Common myeloid progenitor, CD34-positive (primary cell): ENCODE measurements around the gene PFDN5.
A peak's percentile ranks its signal among the peaks of the same experiment; 100 is the strongest.

ENCODE experiments used
- CTCF ChIA-PET: fragments of 350-600 bp; sonication (Branson Sonifier 250); formaldehyde crosslinking; loops from one replicate; lab custom pipeline; 2021; ENCODE audit warnings: antibody characterized with exemption; lab: Charles Lee
- POLR2A ChIA-PET: fragments of 350-600 bp; sonication (Branson Sonifier 250); formaldehyde crosslinking; loops from one replicate; lab custom pipeline; 2021; ENCODE audit warnings: antibody characterized with exemption; lab: Charles Lee
- DNase-seq, 3 donors: peaks; one replicate each; pipeline versions ENCODE4 v3.0.0 to v3.0.0-alpha.2; 2013
- H3K27ac ChIP-seq, 2 experiments: 1 replicate in 1 of 2; 2 replicates in 1 of 2; pipeline ENCODE4 v1.7.0; 2013; ENCODE audit warnings: inconsistent platforms in 2 of 2, low read length in 2 of 2, mild to moderate bottlenecking in 2 of 2, low read depth in 1 of 2, moderate library complexity in 1 of 2; ENCODE audit not compliant: severe bottlenecking in 2 of 2, insufficient read depth in 1 of 2, poor library complexity in 1 of 2
- H3K27me3 ChIP-seq, 5 experiments: replicated peaks in 2 of 5; 1 replicate in 3 of 5; 2 replicates in 2 of 5; pipeline versions ENCODE4 v1.6.1 to v1.7.0; 2013; ENCODE audit warnings: low read length in 4 of 5, mild to moderate bottlenecking in 2 of 5, moderate library complexity in 2 of 5, inconsistent platforms in 1 of 5; ENCODE audit not compliant: insufficient read depth in 5 of 5, control insufficient read depth in 4 of 5
- H3K36me3 ChIP-seq, 4 experiments: 1 replicate in 2 of 4; 2 replicates in 2 of 4; pipeline versions ENCODE4 v1.6.1 to v1.7.0; 2013; ENCODE audit warnings: low read length in 3 of 4, control low read depth in 1 of 4, mild to moderate bottlenecking in 1 of 4; ENCODE audit not compliant: control insufficient read depth in 4 of 4, insufficient read depth in 4 of 4
- H3K4me1 ChIP-seq, 4 experiments: 1 replicate in 3 of 4; 2 replicates in 1 of 4; pipeline versions ENCODE4 v1.6.1 to v1.7.1; 2013; ENCODE audit warnings: low read length in 3 of 4, mild to moderate bottlenecking in 3 of 4, control low read depth in 1 of 4, inconsistent platforms in 1 of 4, moderate library complexity in 1 of 4; ENCODE audit not compliant: control insufficient read depth in 4 of 4, insufficient read depth in 4 of 4; ENCODE audit errors: control extremely low read depth in 1 of 4
- H3K4me3 ChIP-seq, 7 experiments: 1 replicate in 4 of 7; 2 replicates in 3 of 7; pipeline versions ENCODE4 v1.5.1 to v1.7.0; 2013; ENCODE audit warnings: mild to moderate bottlenecking in 7 of 7, low read length in 6 of 7, moderate library complexity in 6 of 7, inconsistent platforms in 2 of 7, low read depth in 2 of 7, control low read depth in 1 of 7; ENCODE audit not compliant: insufficient read depth in 4 of 7, control insufficient read depth in 1 of 7; ENCODE audit errors: extremely low read depth in 1 of 7
- H3K9me3 ChIP-seq, 5 experiments: 1 replicate in 4 of 5; 2 replicates in 1 of 5; pipeline versions ENCODE4 v1.6.1 to v1.7.1; 2013; ENCODE audit warnings: low read length in 4 of 5, mild to moderate bottlenecking in 2 of 5, inconsistent platforms in 1 of 5, low read depth in 1 of 5, moderate library complexity in 1 of 5; ENCODE audit not compliant: control insufficient read depth in 4 of 5, insufficient read depth in 2 of 5; ENCODE audit errors: control extremely low read depth in 1 of 5
- WGBS: methylation state at CpG from one replicate; pipeline ENCODE4 v1.1.5; 2013; ENCODE audit not compliant: insufficient coverage; 5-methylcytosine and 5-hydroxymethylcytosine counted together

Gene PFDN5

DNA sequence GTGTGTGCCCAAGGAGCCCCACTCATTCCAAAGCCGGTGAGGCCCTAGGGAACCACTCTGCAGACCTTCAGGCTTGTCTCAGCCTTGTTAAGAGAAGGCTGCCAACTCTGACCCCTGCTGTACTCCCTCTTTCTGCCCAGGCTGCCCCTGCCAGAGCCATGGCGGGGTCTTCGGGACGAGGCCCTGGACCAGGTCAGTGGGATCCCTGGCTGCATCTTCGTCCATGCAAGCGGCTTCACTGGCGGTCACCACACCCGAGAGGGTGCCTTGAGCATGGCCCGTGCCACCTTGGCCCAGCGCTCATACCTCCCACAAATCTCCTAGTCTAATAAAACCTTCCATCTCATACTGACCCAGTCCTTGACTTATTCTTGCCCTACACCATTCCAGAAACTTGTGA, 11.5 kb downstream of the PFDN5 start:
- H3K27ac ChIP-seq: no peak overlapping the region
- CTCF ChIA-PET: no interaction called here
- no peak for DNase-seq
- H3K9me3 ChIP-seq: no peaks in the 10 kb centered on the region
- H3K27me3 ChIP-seq: no peaks in the 10 kb centered on the region
- POLR2A ChIA-PET: no interaction called here
- H3K4me1 ChIP-seq: no peaks in the 10 kb centered on the region
- no peak overlapping the region for H3K4me3 ChIP-seq
- H3K36me3 ChIP-seq: peaks cover 20 to 77% (median 61%) of the 10 kb centered on the region in 4 experiments
- 95% methylated on average over 9 of the region's 10 CpGs for WGBS

DNA sequence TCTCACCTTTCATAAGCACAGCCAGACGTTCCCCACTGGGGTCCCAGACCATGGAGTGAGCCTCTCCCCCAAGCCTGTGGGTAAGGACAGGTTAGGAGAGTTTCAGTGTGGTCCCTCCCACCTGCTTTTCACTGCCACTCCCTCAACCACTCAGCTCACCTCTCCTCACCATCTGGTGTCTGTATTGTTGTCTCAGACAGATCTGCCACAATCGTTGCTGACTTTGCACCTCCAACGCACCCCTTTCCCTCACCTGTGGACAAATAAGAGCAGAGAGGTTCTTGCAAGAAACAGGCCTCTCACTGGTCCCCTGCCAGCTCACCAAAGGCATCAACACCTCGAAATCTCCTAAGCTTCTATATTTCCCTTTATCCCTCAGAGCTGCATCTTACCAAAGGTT, 12.9 kb downstream of the PFDN5 start:
- Histone ChIP-seq H3K27ac (peak overlapping the region in 1 of 2 experiments; percentile 3), H3K27me3 (no peaks in the 10 kb centered on the region), H3K4me1 (no peaks in the 10 kb centered on the region), H3K4me3 (no peak overlapping the region), H3K9me3 (no peaks in the 10 kb centered on the region), H3K36me3 (peaks cover 15 to 65% (median 53%) of the 10 kb centered on the region in 4 experiments)
- WGBS: 97% methylated on average over 3 of the region's 4 CpGs
- no peak for DNase-seq
- ChIA-PET CTCF (interaction anchor here (0.6 to 4.8 kb wide), 4 partner anchors 9 to 91 kb away, joined by 3 to 40 read pairs (median 4); partner anchors contain the start of genes AAAS and MYG1), POLR2A (no interaction called here)

DNA sequence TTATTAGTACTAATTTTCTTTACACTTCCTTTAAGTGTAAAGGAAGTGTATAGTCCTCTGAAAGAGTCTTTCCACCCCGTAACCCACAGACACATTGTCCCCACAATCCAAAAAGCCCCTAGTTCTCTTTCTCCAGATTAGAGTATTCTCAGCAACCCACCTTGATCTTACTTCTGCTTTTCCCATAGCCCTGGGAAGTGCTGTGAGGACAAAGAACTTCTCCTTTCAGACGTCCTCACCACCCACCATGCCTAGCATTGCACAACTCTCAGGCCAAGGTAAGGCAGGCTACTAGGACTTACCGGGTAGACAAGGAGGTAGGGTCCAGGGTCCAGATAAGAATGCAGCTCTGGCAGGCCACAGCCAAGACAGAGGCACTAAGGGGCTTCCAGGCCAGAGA, 18.7 kb downstream of the PFDN5 start:
- H3K27ac ChIP-seq: peak overlapping the region in 1 of 2 experiments; percentile 43

DNA sequence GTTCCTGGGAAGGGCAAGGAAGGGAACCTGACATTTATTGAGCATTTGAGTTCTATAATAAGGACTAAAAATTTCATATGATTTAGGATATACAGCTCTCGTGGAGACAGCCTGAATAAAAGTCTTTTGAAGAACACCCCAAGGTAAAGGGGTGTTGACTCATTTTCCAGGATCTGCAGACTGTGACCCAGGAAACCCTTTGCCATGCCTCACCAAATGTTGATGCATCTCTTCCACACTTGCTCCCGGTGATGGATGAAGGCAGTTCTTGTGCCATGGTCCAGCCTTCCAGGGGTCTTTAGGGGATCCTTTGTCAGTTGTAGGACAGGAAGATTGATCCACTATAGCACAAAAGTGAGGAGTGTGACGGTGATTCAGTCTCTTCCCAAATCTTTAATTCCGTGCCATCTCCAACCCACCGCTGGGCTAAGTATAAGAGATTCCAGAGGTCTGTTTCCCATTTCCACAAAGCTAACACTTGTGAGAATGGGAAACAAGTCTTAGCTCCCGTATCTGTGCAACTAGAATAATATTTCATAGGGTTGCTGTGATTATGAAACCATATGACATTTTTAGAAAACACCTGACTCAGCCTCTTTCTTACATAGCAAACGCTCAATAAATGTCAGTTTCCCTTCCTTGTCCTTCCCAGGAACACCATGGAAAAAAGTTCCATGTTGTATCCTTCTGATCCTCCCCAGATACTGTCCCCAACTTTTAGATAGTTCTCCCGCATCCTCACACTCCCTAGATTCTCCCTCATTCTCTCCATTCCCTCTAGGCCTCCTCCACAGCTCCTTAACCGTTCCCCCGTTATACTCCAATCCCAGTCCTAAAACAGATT, 25.2 kb downstream of the PFDN5 start:
- peak overlapping the region in 1 of 2 experiments; percentile 85 for H3K27ac ChIP-seq
- no peaks in the 10 kb centered on the region for H3K9me3 ChIP-seq
- DNase-seq: no peak
- peak overlapping the region; percentile 71 to 97 (median 90) for H3K4me3 ChIP-seq
- H3K36me3 ChIP-seq: peaks cover 4 to 23% (median 18%) of the 10 kb centered on the region in 4 experiments
- H3K4me1 ChIP-seq: peaks cover 4 to 40% (median 31%) of the 10 kb centered on the region in 4 experiments
- no peaks in the 10 kb centered on the region for H3K27me3 ChIP-seq
- 50% methylated on average over 8 of the region's 10 CpGs for WGBS
- ChIA-PET CTCF (interaction anchor here (0.6 to 22.0 kb wide), 30 partner anchors 10 to 188 kb away, joined by 3 to 489 read pairs (median 5); partner anchors contain the start of genes ESPL1, MYG1, PFDN5 and TARBP2), POLR2A (interaction anchor here (0.8 to 1.9 kb wide), 5 partner anchors 15 to 180 kb away, joined by 3 to 8 read pairs (median 6); partner anchors contain the start of genes MYG1, PFDN5 and TARBP2)

More for the DNA sequence above, 18.7 kb downstream of the PFDN5 start:
- peaks cover 8 to 54% (median 47%) of the 10 kb centered on the region in 4 experiments for H3K36me3 ChIP-seq
- H3K9me3 ChIP-seq: no peaks in the 10 kb centered on the region
- POLR2A ChIA-PET: interaction anchor here (0.7 kb wide), 1 partner anchor 236 kb away, joined by 3 read pairs; no protein-coding TSS in a partner anchor
- H3K4me1 ChIP-seq: peaks cover 0 to 13% (median 6%) of the 10 kb centered on the region in 4 experiments
- 30% methylated on average over 2 of the region's 3 CpGs for WGBS
- no peaks in the 10 kb centered on the region for H3K27me3 ChIP-seq
- DNase-seq: peak; percentile 46 to 90 (median 86)
- H3K4me3 ChIP-seq: no peak overlapping the region
- CTCF ChIA-PET: interaction anchor here (1.3 to 2.5 kb wide), 3 partner anchors 10 to 20 kb away, joined by 4 to 10 read pairs (median 7); no protein-coding TSS in a partner anchor

DNA sequence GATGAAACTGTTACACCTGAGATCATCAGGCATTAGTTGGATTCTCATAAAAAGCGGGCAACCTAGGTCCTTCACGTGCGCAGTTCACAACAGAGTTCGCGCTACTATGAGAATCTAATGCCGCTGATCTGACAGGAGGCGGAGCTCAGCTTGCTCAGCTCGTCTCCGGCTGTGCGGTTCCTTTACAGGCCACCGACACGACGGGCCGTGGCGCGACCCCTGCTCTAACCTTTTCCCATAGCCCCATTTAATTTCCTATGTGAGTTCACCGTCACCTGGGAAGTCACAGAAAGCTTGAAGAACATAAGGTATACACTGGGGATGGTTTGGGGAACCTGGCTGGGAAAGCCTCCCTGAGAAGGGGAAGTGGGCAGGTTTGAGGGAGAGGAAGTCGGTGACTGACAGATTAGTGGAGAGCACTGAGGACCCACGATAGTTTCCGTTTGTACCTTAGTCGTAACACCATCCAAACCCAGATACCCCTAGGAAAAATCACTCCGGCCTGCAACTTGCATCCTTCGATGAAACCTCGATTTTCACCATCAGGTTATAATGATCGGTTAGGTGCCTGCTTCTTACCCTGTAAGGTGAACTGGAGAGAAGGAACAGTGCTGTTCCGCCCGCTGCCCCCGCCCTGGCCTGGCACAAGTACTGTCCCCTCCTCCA, 28.9 kb downstream of the PFDN5 start:
- ChIA-PET POLR2A (interaction anchor here (3.6 kb wide), 1 partner anchor 20 kb away, joined by 16 read pairs; no protein-coding TSS in a partner anchor), CTCF (interaction anchor here (0.8 to 22.0 kb wide), 21 partner anchors 11 to 188 kb away, joined by 3 to 489 read pairs (median 4); partner anchors contain the start of genes MYG1, PFDN5 and SP7)
- peak overlapping the region; percentile 40 to 79 (median 70) for H3K4me3 ChIP-seq
- DNase-seq: peak; percentile 65 to 80 (median 73)
- peaks cover 0 to 2% (median 1%) of the 10 kb centered on the region in 4 experiments for H3K36me3 ChIP-seq
- H3K4me1 ChIP-seq: peaks cover 4 to 52% (median 41%) of the 10 kb centered on the region in 4 experiments
- peak overlapping the region in 1 of 2 experiments; percentile 71 for H3K27ac ChIP-seq
- under 1% methylated on average over 18 of the region's 28 CpGs for WGBS
- peaks cover 0 to 2% (median 0%) of the 10 kb centered on the region in 5 experiments for H3K27me3 ChIP-seq
- no peaks in the 10 kb centered on the region for H3K9me3 ChIP-seq

DNA sequence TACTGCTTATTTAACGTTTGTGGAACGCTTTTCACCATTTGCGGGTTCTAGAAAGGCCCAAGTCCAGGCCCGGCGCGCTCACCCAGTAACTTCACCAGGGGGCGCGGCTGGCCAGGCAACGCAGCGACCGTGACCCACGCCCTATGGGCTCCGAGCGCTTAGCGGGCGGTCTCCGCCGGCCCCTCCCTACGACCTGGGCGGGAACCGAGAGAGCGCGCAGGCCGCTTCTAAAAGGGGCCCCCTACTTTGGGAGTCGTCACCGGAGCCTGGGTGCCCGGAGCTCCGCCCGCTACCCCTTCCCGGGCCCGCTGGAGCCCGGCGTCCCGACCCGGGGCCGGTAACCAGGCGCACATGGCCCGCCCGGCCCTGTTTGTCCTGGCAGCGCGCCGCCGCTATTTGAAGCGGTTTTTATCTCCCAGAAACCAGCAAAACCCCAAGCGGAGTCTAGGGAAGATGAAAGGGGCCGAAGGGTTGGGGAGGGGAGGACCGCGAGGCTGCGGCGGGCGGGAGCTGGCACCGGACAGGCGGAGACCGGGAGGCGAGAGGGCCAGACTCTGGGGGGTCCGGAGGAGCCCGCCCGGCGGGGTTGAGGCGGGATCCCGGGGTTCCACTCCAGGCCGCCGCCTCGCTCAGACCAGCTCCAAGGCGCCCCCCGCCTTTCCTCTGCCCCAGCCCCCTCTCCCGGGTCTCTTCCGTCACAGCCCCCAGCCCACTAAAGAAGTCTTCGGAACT, 29.6 kb downstream of the PFDN5 start:
- peak; percentile 84 to 89 (median 85) for DNase-seq
- Histone ChIP-seq H3K36me3 (peaks cover 0 to 2% (median 0%) of the 10 kb centered on the region in 4 experiments), H3K4me3 (peak overlapping the region; percentile 40 to 79 (median 70)), H3K27me3 (peaks cover 0 to 2% (median 0%) of the 10 kb centered on the region in 5 experiments), H3K4me1 (peaks cover 4 to 52% (median 41%) of the 10 kb centered on the region in 4 experiments), H3K9me3 (no peaks in the 10 kb centered on the region), H3K27ac (peak overlapping the region in 1 of 2 experiments; percentile 71)
- under 1% methylated on average over 61 of the region's 69 CpGs for WGBS
- POLR2A ChIA-PET: interaction anchor here (3.6 kb wide), 1 partner anchor 20 kb away, joined by 16 read pairs; no protein-coding TSS in a partner anchor
- CTCF ChIA-PET: interaction anchor here (0.8 to 22.0 kb wide), 14 partner anchors 10 to 187 kb away, joined by 3 to 489 read pairs (median 4); partner anchors contain the start of genes AMHR2, MYG1, PFDN5 and SP7
